Activated T-helper 9 cell treated with anti-CD3 and anti-CD28 coated beads, Interleukin-2, amount 50 U/mL, for 16 hours (primary cell): ENCODE data around the gene GFRA4.

Experiments used
- DNase-seq: peaks from one replicate; pipeline ENCODE4 v3.0.0-alpha.2; 2020; ENCODE audit warnings: low read depth

Gene GFRA4

GRCh38 chr20:3694864-3695263 is 31.7 kb upstream of the GFRA4 start:
- DNase-seq = no peak

- DNase-seq = no peak
Observed at GRCh38 chr20:3693376-3693775, 30.2 kb upstream of the GFRA4 start.

GRCh38 chr20:3692706-3693294 is 29.6 kb upstream of the GFRA4 start:
- no peak for DNase-seq

- DNase-seq = no peak
Observed at GRCh38 chr20:3691897-3692296, 28.7 kb upstream of the GFRA4 start.

GRCh38 chr20:3691306-3691705 is 28.1 kb upstream of the GFRA4 start:
- no peak for DNase-seq

GRCh38 chr20:3690413-3690812 is 27.2 kb upstream of the GFRA4 start:
- no peak for DNase-seq

GRCh38 chr20:3689978-3690377 is 26.8 kb upstream of the GFRA4 start:
- no peak for DNase-seq

GRCh38 chr20:3687655-3688054 is 24.5 kb upstream of the GFRA4 start:
- DNase-seq = no peak

GRCh38 chr20:3686867-3687321 is 23.7 kb upstream of the GFRA4 start:
- DNase-seq = no peak

GRCh38 chr20:3686421-3686820 is 23.2 kb upstream of the GFRA4 start:
- no peak for DNase-seq

GRCh38 chr20:3685341-3685740 is 22.1 kb upstream of the GFRA4 start:
- DNase-seq = no peak

GRCh38 chr20:3681931-3682781 is 19.0 kb upstream of the GFRA4 start, which contains the start of gene ADAM33:
Gene ADAM33 (minus strand): TSS chr20:3682010. CDS start chr20:3682004, 6 bp downstream.
- DNase-seq = no peak

- DNase-seq = no peak
Observed at GRCh38 chr20:3681352-3681930, 18.2 kb upstream of the GFRA4 start.

GRCh38 chr20:3680701-3681351 is 17.6 kb upstream of the GFRA4 start:
- no peak for DNase-seq

GRCh38 chr20:3679749-3680700 is 16.8 kb upstream of the GFRA4 start:
- DNase-seq = no peak

- DNase-seq = no peak
Observed at GRCh38 chr20:3678856-3679720, 15.9 kb upstream of the GFRA4 start.

- no peak for DNase-seq
Observed at GRCh38 chr20:3678198-3678597, 15.0 kb upstream of the GFRA4 start.

- DNase-seq = no peak
Observed at GRCh38 chr20:3677733-3678132, 14.5 kb upstream of the GFRA4 start.

- DNase-seq = no peak
Observed at GRCh38 chr20:3674995-3675900, 12.0 kb upstream of the GFRA4 start.
